ENCODE measurements around the gene TTC1. TPM values are rescaled to one million over a fixed set of nuclear protein-coding genes. Genes with fewer than 3 reads are reported as not detected.
"Not testable (repeated sequence)": the region's sequence is repeated elsewhere in the genome, so short reads cannot be mapped to it uniquely, and the experiment has no call there.

The TTC1 gene
- total and polyA plus RNA-seq, 9 of the 15 experiments (the other 6 are each of a cell fraction or from before 2014, with no cell fraction given) = 51.9 to 173 (median 87.7) TPM

GRCh38 chr5:160069120-160069519 is 60.2 kb downstream of the TTC1 start:
- DNase-seq (ENCODE audit: extremely low read depth in 1 of 4, low spot score in 3 of 4); intact Hi-C loops (cut with micrococcal nuclease); H3K4me1 ChIP-seq (replicated peaks in 1 of 2; ENCODE audit: control insufficient read depth in 2 of 2, insufficient read depth in 2 of 2, low read length in 2 of 2); H3K9me1 ChIP-seq (ENCODE audit: control insufficient read depth, insufficient read depth, low read length); H3K4me3 ChIP-seq; FAIRE-seq; H3K27ac ChIP-seq (ENCODE audit: extremely low read depth, low read depth, low read length); H3K79me2 ChIP-seq (ENCODE audit: control insufficient read depth, insufficient read depth, low read length); CTCF ChIA-PET (ENCODE audit: low intra/inter-chr PET ratio); H4K20me1 ChIP-seq (replicated peaks; ENCODE audit: control insufficient read depth, insufficient read depth, low read length); H2AFZ ChIP-seq (ENCODE audit: low read depth, low read length); H3K9me3 ChIP-seq (replicated peaks; ENCODE audit: control insufficient read depth, insufficient read depth, low read depth, low read length); in situ Hi-C loops (cut with MboI); BruUV-seq (replicated peaks); H3K4me2 ChIP-seq (ENCODE audit: insufficient read depth, low read length); H3K27me3 ChIP-seq (ENCODE audit: control insufficient read depth in 2 of 2, insufficient read depth in 2 of 2, low read length in 2 of 2); ATAC-seq: not testable (repeated sequence)
- POLR2A ChIA-PET = interaction anchor here (0.6 to 1.1 kb wide), 4 partner anchors 17 to 264 kb away, joined by 3 read pairs; no protein-coding TSS in a partner anchor
- H3K9ac ChIP-seq (ENCODE audit: insufficient read depth in 1 of 2, low read depth in 2 of 2, low read length in 2 of 2) = peak overlapping the region in 1 of 2 experiments; percentile 35; a peak in 1 of 4 replicates
- peaks cover 13% of the 10 kb centered on the region; the same call in 2 of the 3 replicates for H3K36me3 ChIP-seq (ENCODE audit: control insufficient read depth, insufficient read depth, low read length)
- 47% methylated on average over 5 of the region's 5 CpGs for WGBS (ENCODE audit: insufficient coverage, low coverage, missing lambda C conversion rate)

- Histone ChIP-seq H3K9ac (ENCODE audit: insufficient read depth in 1 of 2, low read depth in 2 of 2, low read length in 2 of 2) (no peak overlapping the region), H3K36me3 (ENCODE audit: control insufficient read depth, insufficient read depth, low read length) (no peaks in the 10 kb centered on the region), H4K20me1 (replicated peaks; ENCODE audit: control insufficient read depth, insufficient read depth, low read length) (no peaks in the 10 kb centered on the region), H3K27me3 (ENCODE audit: control insufficient read depth in 2 of 2, insufficient read depth in 2 of 2, low read length in 2 of 2) (no peaks in the 10 kb centered on the region), H3K4me2 (ENCODE audit: insufficient read depth, low read length) (no peak overlapping the region), H3K9me1 (ENCODE audit: control insufficient read depth, insufficient read depth, low read length) (no peaks in the 10 kb centered on the region), H3K79me2 (ENCODE audit: control insufficient read depth, insufficient read depth, low read length) (no peaks in the 10 kb centered on the region), H2AFZ (ENCODE audit: low read depth, low read length) (no peak overlapping the region), H3K4me1 (replicated peaks in 1 of 2; ENCODE audit: control insufficient read depth in 2 of 2, insufficient read depth in 2 of 2, low read length in 2 of 2) (no peaks in the 10 kb centered on the region; a peak in 1 of 5 replicates), H3K27ac (ENCODE audit: extremely low read depth, low read depth, low read length) (no peak overlapping the region), H3K9me3 (replicated peaks; ENCODE audit: control insufficient read depth, insufficient read depth, low read depth, low read length) (no peaks in the 10 kb centered on the region), H3K4me3 (no peak overlapping the region)
- ChIA-PET CTCF (ENCODE audit: low intra/inter-chr PET ratio) (no interaction called here), POLR2A (interaction anchor here (0.8 to 1.9 kb wide), 2 partner anchors 9 to 170 kb away, joined by 3 to 11 read pairs; no protein-coding TSS in a partner anchor)
- 28% methylated on average over 8 of the region's 8 CpGs for WGBS (ENCODE audit: insufficient coverage, low coverage, missing lambda C conversion rate)
- ATAC-seq = no peak
- FAIRE-seq = no peak
- BruUV-seq (replicated peaks) = no TSS peak
- DNase-seq (ENCODE audit: extremely low read depth in 1 of 4, low spot score in 3 of 4) = no peak
- TF ChIP-seq NRF1 (conservative IDR thresholded peaks at IDR 0.05 in 1 of 2, IDR thresholded peaks at IDR 0.05 in 1 of 2) (peak in 1 of 2 experiments; percentile 24; a peak in 1 of 4 replicates), ZNF316 (IDR thresholded peaks at IDR 0.05) (no peak), JUNB (CRISPR knock-in tag; conservative IDR thresholded peaks at IDR 0.05) (no peak)
- in situ Hi-C loops (cut with MboI) (no loop called here), intact Hi-C loops (cut with micrococcal nuclease) (no loop called here)
Observed at GRCh38 chr5:160071516-160071915, 62.6 kb downstream of the TTC1 start.

Data from K562 (cell line).